CD14-positive monocyte (primary cell): ENCODE data around the gene DYNLL1. TPM values are rescaled to one million over a fixed set of nuclear protein-coding genes. Genes with fewer than 3 reads are reported as not detected.

Experiments used
- DNase-seq, 3 donors: peaks; one replicate each; pipeline ENCODE4 v3.0.0-alpha.2; 2011 to 2022
- H2AFZ ChIP-seq: 2 replicates; pipeline ENCODE4 v1.6.0; 2012; ENCODE audit warnings: mild to moderate bottlenecking, low read depth, low read length, inconsistent platforms; ENCODE audit not compliant: insufficient read depth, poor library complexity, severe bottlenecking
- H3K27ac ChIP-seq, 2 donors: 1 replicate in 1 of 2; 2 replicates in 1 of 2; pipeline ENCODE4 v1.5.1; 2012 to 2013; ENCODE audit warnings: low read length in 2 of 2, control low read depth in 1 of 2, inconsistent platforms in 1 of 2, low read depth in 1 of 2, mild to moderate bottlenecking in 1 of 2
- H3K27me3 ChIP-seq, 2 donors: one replicate each; pipeline versions ENCODE4 v1.6.0 to v1.6.1; 2011 to 2013; ENCODE audit warnings: low read length in 2 of 2; ENCODE audit not compliant: control insufficient read depth in 2 of 2, insufficient read depth in 2 of 2
- H3K36me3 ChIP-seq, 2 donors: replicated peaks in 1 of 2; 1 replicate in 1 of 2; 2 replicates in 1 of 2; pipeline versions ENCODE4 v1.5.1 to v1.6.1; 2012 to 2013; ENCODE audit warnings: low read length in 2 of 2, control low read depth in 1 of 2, inconsistent platforms in 1 of 2, mild to moderate bottlenecking in 1 of 2; ENCODE audit not compliant: insufficient read depth in 2 of 2, control insufficient read depth in 1 of 2
- H3K4me1 ChIP-seq, 2 donors: 1 replicate in 1 of 2; 2 replicates in 1 of 2; pipeline versions ENCODE4 v1.5.1 to v1.6.1; 2012 to 2013; ENCODE audit warnings: low read length in 2 of 2, control low read depth in 1 of 2, inconsistent platforms in 1 of 2, mild to moderate bottlenecking in 1 of 2, moderate library complexity in 1 of 2; ENCODE audit not compliant: insufficient read depth in 2 of 2, control insufficient read depth in 1 of 2
- H3K4me2 ChIP-seq: replicated peaks from 2 replicates; pipeline ENCODE3; 2012; ENCODE audit warnings: low read length, moderate library complexity, mild to moderate bottlenecking; ENCODE audit not compliant: poor library complexity, severe bottlenecking; ENCODE audit errors: extremely low read depth
- H3K4me3 ChIP-seq, 3 experiments: fragments of 200-600 bp in 1 of 3; sonication (generic) in 1 of 3; replicated peaks in 1 of 3; 1 replicate in 2 of 3; 2 replicates in 1 of 3; pipeline ENCODE4 v1.5.1; 2011 to 2013; ENCODE audit warnings: low read length in 3 of 3, mild to moderate bottlenecking in 3 of 3, control low read depth in 2 of 3, low read depth in 2 of 3, inconsistent platforms in 1 of 3, moderate library complexity in 1 of 3
- H3K79me2 ChIP-seq: 2 replicates; pipeline ENCODE4 v1.6.0; 2012; ENCODE audit warnings: mild to moderate bottlenecking, control low read depth, inconsistent platforms, low read length, moderate library complexity; ENCODE audit not compliant: insufficient read depth
- H3K9ac ChIP-seq: 2 replicates; pipeline ENCODE4 v1.6.0; 2017; ENCODE audit warnings: low read length, mild to moderate bottlenecking; ENCODE audit not compliant: insufficient read depth, poor library complexity, severe bottlenecking
- H3K9me3 ChIP-seq, 2 donors: replicated peaks in 1 of 2; 1 replicate in 1 of 2; 2 replicates in 1 of 2; pipeline versions ENCODE4 v1.5.1 to v1.6.1; 2012 to 2013; ENCODE audit warnings: low read length in 2 of 2, control low read depth in 1 of 2; ENCODE audit not compliant: control insufficient read depth in 1 of 2, insufficient read depth in 1 of 2
- H4K20me1 ChIP-seq: 2 replicates; pipeline ENCODE4 v1.6.0; 2012; ENCODE audit warnings: mild to moderate bottlenecking, low read length, control low read depth, moderate library complexity; ENCODE audit not compliant: insufficient read depth
- H3K27ac Mint-ChIP-seq, 7 donors: one replicate each; pipeline ENCODE4 v1.8.0; 2020; ENCODE audit warnings: mild to moderate bottlenecking in 7 of 7, mixed read lengths in 7 of 7, moderate library complexity in 6 of 7, inconsistent platforms in 2 of 7
- H3K27me3 Mint-ChIP-seq, 3 donors: one replicate each; pipeline ENCODE4 v1.8.0; 2021 to 2022; ENCODE audit warnings: low read depth in 3 of 3, mild to moderate bottlenecking in 3 of 3, mixed read lengths in 3 of 3, moderate library complexity in 3 of 3, inconsistent platforms in 1 of 3
- H3K36me3 Mint-ChIP-seq, 2 donors: one replicate each; pipeline ENCODE4 v1.8.0; 2020; ENCODE audit warnings: mixed read lengths in 2 of 2, inconsistent platforms in 1 of 2, mild to moderate bottlenecking in 1 of 2
- H3K4me1 Mint-ChIP-seq: one replicate; pipeline ENCODE4 v1.8.0; 2020; ENCODE audit warnings: mild to moderate bottlenecking, mixed read lengths
- H3K4me3 Mint-ChIP-seq, 2 donors: one replicate each; pipeline ENCODE4 v1.8.0; 2020; ENCODE audit warnings: mild to moderate bottlenecking in 2 of 2, mixed read lengths in 2 of 2, moderate library complexity in 1 of 2
- H3K9me3 Mint-ChIP-seq, 7 donors: one replicate each; pipeline ENCODE4 v1.8.0; 2020 to 2022; ENCODE audit warnings: mixed read lengths in 7 of 7, mild to moderate bottlenecking in 6 of 7, moderate library complexity in 6 of 7, inconsistent platforms in 2 of 7
- WGBS: methylation state at CpG from one replicate; pipeline ENCODE4 v1.1.5; 2013; ENCODE audit warnings: missing lambda C conversion rate; ENCODE audit not compliant: insufficient coverage; 5-methylcytosine and 5-hydroxymethylcytosine counted together
- intact Hi-C, 2 donors: fragments of 100-400 bp; cut with micrococcal nuclease; formaldehyde crosslinking; loops; one replicate each; pipeline versions ENCODE4 v1.15.0 to v1.15.1; 2023
- polyA plus RNA-seq, 3 donors: library from polyadenylated mRNA; depleted of rRNA in 1 of 3; unstranded in 2 of 3; stranded (reverse) in 1 of 3; fragments of 300-500 nt in 2 of 3; fragments of >200 nt in 1 of 3; fragmentation: Illumina TruSeq in 2 of 3; gene quantifications; 1 replicate in 2 of 3; 2 replicates in 1 of 3; pipeline ENCODE4 v1.2.3, GENCODE V29; 2012 to 2021
- TF ChIP-seq, protein P1 (sequence below): fragments of 200-600 bp; IDR thresholded peaks from one replicate; pipeline ENCODE4 v1.8.0; 2022; ENCODE audit warnings: antibody characterized with exemption, mild to moderate bottlenecking

The DYNLL1 gene
- polyA plus RNA-seq, 3 donors = 184 to 504 (median 486) TPM

DNA sequence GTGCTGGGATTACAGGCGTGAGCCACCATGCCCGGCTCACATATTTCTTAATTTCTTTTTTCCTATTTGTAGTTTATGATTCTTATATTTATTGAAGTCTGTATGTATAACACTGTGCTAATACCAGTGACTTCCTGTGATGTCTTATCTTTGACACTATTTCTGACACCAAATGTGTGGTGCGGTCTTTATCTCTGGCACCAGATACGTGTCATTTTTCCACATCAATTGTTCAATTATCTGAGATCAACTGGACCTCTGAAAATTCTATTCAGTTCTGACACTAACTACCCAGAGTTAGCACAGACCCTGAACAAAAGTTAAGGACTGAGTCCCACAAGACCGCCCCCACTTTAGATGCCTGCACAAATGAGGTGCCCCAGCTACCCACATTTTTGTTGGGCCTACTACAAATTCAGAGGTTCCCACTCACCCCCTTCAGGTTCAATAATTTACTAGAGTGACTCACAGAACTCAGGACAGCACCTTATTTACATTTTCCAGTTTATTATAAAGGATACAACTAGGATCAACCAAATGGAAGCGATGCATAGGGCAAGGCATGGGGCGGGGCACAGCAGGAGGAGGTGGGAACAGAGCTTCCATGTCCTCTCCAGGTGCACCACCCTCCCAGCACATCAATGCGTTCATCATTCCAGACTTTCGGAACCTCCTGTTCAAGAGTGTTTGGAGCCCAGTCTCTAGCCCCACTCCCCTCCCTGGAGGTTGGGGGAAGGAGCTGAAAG, 14.7 kb upstream of the DYNLL1 start:
- DNase-seq = no peak
- Histone ChIP-seq H3K9ac (no peak overlapping the region), H3K27me3 (no peaks in the 10 kb centered on the region), H3K27ac (no peak overlapping the region), H3K4me3 (no peak overlapping the region), H3K79me2 (no peaks in the 10 kb centered on the region), H3K4me2 (no peak overlapping the region), H4K20me1 (no peaks in the 10 kb centered on the region), H3K4me1 (peaks cover 0 to 2% of the 10 kb centered on the region in 2 donors), H3K36me3 (no peaks in the 10 kb centered on the region), H2AFZ (no peak overlapping the region), H3K9me3 (no peaks in the 10 kb centered on the region)
- H3K27ac Mint-ChIP-seq = peak overlapping the region in 2 of 7 donors; percentile 41 to 57
- H3K4me3 Mint-ChIP-seq = no peak overlapping the region
- intact Hi-C loops = no loop called here
- H3K27me3 Mint-ChIP-seq = no peaks in the 10 kb centered on the region
- TF ChIP-seq, protein P1, sequence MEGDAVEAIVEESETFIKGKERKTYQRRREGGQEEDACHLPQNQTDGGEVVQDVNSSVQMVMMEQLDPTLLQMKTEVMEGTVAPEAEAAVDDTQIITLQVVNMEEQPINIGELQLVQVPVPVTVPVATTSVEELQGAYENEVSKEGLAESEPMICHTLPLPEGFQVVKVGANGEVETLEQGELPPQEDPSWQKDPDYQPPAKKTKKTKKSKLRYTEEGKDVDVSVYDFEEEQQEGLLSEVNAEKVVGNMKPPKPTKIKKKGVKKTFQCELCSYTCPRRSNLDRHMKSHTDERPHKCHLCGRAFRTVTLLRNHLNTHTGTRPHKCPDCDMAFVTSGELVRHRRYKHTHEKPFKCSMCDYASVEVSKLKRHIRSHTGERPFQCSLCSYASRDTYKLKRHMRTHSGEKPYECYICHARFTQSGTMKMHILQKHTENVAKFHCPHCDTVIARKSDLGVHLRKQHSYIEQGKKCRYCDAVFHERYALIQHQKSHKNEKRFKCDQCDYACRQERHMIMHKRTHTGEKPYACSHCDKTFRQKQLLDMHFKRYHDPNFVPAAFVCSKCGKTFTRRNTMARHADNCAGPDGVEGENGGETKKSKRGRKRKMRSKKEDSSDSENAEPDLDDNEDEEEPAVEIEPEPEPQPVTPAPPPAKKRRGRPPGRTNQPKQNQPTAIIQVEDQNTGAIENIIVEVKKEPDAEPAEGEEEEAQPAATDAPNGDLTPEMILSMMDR = no peak
- H3K4me1 Mint-ChIP-seq = peaks cover 10% of the 10 kb centered on the region
- no peaks in the 10 kb centered on the region for H3K9me3 Mint-ChIP-seq
- H3K36me3 Mint-ChIP-seq = peaks cover 0 to 4% of the 10 kb centered on the region in 2 donors
- 93% methylated on average over 3 of the region's 9 CpGs for WGBS

DNA sequence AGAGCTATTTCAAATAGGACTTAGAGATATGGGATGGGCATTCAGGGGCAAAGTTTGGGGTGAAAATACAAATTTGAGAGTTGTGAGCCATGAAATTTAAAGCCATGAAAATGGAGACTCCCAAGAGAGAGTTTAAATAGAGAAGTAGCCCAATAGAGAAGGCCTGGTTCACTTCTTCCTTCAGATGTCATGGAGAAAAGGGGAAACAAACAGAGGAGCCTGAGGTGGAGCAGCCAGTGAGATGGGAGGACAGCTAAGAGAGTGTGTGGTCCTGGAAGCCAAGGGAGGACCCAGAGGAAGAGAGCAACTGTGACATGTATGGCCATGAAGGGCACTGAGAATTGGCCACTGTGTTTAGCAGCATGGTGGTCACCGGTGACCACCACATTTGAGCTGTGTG, 12.3 kb upstream of the DYNLL1 start:
- H3K9me3 Mint-ChIP-seq = no peaks in the 10 kb centered on the region
- intact Hi-C loops = no loop called here
- peaks cover 10% of the 10 kb centered on the region for H3K4me1 Mint-ChIP-seq
- no peak overlapping the region for H3K4me2 ChIP-seq
- peaks cover 0 to 4% of the 10 kb centered on the region in 2 donors for H3K36me3 Mint-ChIP-seq
- peaks cover 0 to 1% (median 0%) of the 10 kb centered on the region in 3 donors for H3K27me3 Mint-ChIP-seq
- 94% methylated on average over 1 of the region's 1 CpG for WGBS
- H3K9me3 ChIP-seq = no peaks in the 10 kb centered on the region
- H3K27ac Mint-ChIP-seq = peak overlapping the region in 5 of 7 donors; percentile 1 to 47 (median 23)
- H3K4me3 ChIP-seq = no peak overlapping the region
- no peaks in the 10 kb centered on the region for H3K79me2 ChIP-seq
- no peaks in the 10 kb centered on the region for H3K36me3 ChIP-seq
- H4K20me1 ChIP-seq = no peaks in the 10 kb centered on the region
- peak overlapping the region; percentile 24 for H2AFZ ChIP-seq
- H3K4me1 ChIP-seq = peaks cover 0 to 2% of the 10 kb centered on the region in 2 donors
- H3K27ac ChIP-seq = no peak overlapping the region
- no peak overlapping the region for H3K9ac ChIP-seq
- peak in 2 of 3 donors; percentile 14 to 16 for DNase-seq
- H3K27me3 ChIP-seq = no peaks in the 10 kb centered on the region
- H3K4me3 Mint-ChIP-seq = no peak overlapping the region
- TF ChIP-seq, protein P1 = no peak
